Activated CD8-positive, alpha-beta memory T cell treated with anti-CD3 and anti-CD28 coated beads, Interleukin-2, amount 50 U/mL, for 4 hours (primary cell): ENCODE data around the gene LYPD5.
A peak's percentile ranks its signal among the peaks of the same experiment; 100 is the strongest.

Experiments
- DNase-seq: peaks from one replicate; pipeline ENCODE4 v3.0.0-alpha.2; 2020

LYPD5 gene

DNA sequence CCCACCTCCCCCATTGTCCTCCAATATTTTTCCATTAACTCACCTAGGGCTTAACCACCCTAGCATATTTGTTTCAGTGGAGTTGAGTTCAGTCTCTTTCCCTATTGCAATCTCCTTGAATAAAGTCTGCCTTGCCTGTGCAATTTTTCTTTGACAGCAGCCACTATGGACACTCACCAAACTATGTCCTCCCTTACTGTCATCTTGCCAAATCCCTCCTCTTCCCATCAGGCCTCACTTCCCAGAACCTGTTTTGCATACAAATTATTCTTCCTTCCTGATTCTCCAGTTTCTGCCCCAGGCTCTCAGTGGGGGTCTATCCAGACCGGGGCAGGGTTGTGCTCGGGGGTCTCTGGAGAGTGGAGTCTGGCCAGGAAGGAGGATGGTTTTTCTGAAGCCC, 2.2 kb upstream of the LYPD5 start:
- DNase-seq: no peak

DNA sequence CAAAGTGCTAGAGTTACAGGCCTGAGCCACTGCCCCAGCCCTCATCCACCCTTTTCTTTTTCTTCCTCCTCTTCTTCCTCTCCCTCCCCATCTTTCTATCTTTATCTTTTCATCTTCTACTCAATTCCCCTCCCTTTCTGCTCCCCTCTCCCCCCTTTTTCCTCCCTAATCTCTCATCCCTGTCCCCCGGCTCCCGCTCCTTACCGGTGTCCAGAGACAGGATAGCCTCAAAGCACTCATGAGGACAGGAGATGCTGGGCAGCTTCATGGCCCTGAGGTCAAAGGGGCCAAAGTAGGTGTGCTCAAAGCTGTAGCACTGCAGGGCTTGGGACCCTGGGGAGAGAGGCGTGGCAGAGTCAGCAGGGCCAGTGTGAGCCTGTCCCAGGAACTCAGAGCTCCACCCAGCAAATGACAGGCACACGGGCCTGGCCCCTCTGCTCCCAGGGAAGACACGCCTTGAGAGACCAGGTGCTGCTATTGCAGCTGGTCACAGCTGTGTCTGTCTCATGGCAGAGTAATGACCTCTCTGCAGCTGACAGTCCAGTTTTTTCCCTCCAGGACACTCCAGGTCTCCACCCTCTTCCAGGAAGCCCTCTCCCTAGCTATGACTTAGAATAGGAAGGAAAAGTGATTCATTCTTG, 2.6 kb downstream of the LYPD5 start:
- no peak for DNase-seq

DNA sequence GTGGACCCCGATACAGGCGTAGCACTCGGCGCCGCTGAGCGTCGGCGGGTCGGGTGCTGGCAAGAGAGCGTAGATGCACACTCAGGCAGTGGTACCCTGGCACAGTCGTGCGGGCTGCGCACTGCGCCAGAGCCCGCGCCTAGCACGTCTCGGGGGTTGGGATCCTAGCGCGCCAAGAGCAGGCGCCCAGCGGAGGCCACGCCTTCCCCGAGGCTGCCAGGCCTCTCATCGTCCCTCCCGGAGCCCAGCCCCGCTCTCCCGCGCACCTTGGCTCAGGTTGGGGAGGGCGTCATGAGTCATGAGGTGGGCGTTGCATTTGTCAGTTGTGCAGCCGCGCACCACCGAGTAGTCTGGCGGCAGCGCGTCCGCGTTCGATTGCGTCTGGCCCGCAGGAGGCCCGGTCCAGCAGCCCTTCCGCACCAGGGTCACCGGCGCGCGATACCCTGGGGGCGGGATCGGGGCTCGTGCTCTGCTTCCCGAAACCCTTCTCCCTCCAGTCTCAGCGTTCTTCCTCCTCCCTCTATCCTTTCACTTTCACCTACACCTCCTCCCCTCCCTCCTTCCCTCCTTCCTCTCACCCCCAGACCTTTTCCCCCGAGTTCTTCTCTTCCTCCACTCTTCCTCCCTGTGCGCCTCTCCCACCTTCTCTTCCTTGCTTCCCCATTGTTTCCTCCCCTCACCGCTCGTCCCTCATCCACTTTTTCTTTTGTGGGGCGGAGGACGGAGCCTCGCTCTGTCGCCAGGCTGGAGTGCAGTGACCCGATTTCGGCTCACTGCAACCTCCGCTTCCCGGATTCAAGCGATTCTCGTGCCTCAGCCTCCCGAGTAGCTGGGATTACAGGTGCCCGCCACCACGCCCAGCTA, 3.5 kb downstream of the LYPD5 start:
- DNase-seq: peak; percentile 81

DNA sequence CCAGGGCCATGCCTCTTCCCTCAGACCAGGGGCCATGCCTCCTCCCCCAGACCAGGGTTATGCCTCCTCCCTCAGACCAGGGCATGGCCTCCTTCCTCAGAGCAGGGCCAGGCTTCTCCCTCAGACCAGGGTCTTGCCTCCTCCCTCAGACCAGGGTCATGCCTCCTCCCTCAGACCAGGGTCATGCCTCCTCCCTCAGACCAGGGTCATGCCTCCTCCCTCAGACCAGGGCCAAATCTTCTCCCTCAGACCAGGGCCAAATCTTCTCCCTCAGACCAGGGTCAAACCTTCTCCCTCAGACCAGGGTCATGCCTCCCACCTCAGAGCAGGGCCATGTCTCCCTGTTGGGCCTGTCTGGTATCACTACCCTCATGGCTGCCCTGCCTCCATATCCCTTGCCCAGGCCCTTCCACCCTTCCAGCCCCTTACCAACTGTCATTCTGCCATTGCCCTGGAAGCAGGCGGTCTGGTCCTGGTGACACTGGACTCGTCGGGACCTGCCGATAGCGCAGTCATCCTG, 4.2 kb downstream of the LYPD5 start:
- DNase-seq: no peak

DNA sequence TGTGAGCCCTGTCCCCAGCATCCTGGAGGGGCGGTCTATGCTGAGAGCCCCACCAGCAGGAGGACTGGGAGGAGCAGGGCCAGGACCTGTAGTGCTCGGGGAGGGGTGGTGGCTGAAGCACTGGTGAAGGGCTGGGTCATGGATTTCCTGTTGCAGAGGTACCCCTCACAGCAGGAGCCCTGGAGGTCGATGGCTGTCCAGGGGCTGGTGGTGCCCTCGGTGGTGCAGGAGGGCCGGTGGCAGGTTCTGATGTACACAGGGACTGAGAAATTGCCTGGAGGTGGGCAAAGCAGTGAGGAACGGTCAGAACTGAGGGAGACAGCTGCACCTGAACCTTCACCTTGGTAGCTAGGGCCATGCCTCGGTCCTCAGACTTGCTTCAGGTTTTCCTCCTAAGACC, 4.7 kb downstream of the LYPD5 start:
- no peak for DNase-seq

DNA sequence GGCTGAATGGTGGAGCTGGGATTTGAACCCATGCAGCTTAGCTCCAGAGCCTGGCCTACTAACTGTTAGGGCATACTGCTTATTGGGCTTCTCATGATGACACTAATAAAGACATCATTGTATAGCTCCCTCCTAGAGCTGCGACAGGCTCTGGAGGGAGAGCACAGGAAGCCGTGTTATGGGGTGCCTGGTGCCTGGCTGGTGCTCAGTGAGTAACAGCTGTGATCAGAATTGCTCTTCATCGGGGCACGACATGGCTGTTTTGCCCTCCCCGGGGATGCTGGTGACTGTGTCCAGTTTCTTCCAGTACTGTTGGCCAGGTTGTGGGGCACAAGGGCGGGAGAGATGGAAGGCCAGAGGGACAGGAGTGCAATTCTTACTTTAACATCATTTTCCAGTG, 5.1 kb downstream of the LYPD5 start:
- DNase-seq: no peak

DNA sequence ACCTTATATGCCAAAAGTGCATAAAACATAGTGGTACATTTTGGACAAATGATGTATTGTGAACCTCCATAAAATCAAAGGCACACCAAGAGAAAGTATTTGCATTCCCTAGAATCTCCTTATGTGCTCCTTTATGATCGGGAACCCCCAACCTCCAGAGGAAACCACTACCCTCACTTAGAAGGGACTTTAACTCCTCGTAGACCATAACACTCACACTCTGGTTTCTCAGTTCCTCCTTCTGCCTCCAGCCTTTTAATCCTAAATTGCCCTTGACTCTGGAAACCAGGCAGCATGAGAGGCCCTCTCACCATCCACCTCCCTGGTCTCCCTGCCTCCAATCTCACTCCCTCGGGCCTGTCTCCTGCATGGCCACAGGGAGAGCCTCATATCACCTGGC, 11.7 kb downstream of the LYPD5 start:
- DNase-seq: no peak

DNA sequence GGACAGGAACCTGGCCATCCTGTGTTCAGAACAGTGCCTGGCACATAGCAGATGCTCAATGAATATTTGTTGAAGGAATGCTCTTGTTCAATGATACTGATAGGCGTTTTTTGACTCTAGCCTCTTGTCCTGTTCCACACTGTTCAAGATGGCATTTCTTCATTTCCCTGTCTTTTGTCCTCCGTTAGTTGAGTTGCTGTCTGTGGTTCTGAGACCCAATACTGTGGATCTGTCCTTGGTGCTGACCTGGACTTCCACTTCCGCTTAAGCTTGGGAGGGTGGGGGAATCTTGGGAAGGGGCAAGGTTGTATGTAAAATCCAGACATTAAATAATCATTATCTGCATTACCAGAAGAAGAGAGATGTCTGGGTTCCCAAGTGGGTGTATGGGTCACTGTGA, 13.2 kb downstream of the LYPD5 start:
- DNase-seq: no peak

DNA sequence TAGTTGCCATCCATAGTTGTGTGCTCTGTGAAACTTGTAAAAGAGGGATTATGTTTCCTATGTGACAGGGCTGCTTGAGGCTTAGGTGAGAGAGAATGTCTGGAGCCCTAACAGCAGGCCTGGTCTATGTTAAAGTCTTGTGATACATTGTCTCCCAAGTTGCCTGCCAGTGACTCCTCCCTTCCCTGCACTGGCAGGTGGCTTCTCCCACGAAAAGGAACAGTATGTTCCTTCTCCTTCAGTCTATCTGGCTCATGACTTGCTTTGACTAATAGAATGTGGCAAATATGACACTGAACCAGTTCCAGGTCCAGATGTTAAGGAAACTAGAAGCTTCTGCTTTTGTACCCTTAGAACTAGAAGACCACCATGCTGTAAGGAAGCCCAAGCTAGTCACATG, 15.6 kb downstream of the LYPD5 start:
- DNase-seq: no peak

DNA sequence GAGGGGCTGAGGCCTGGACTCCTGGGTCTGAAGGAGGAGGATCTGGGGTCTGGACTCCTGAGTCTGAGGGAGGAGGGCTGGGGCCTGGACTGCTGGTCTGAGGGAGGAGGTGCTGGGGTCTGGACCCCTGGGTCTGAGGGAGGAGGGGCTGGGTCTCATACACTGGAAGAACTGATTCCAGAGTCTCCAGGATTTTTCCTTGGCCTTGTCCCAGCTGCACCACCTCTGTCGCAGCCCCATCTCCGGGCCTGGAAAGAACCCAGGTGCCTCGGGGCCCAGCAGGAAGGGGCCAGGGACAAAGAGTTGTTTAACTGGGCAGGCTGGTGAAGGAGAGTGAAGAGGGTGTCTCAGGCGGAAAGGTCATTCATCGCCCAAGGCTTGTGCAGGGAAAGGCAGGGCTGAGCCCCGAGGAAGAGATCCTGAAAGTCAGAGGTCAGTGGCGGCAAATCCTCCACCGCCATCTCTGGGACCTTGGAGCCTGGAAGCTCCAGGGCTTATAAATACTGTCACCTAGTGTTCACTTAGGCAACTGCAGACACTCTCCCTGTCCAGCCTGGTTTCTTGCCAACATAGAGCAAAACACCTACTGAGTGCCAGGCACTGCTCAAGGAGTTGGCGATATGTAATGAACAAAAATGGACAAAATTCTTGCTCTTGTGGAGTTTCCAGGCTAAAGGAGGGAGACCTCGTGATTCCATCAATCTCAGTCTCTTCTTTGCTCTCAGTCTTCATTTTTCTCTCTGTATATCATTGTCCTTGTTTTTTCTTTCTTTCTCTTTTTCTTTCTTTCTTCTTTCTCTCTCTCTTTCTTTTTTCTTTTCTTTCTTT, 17.1 kb downstream of the LYPD5 start:
- peak; percentile 38 for DNase-seq

DNA sequence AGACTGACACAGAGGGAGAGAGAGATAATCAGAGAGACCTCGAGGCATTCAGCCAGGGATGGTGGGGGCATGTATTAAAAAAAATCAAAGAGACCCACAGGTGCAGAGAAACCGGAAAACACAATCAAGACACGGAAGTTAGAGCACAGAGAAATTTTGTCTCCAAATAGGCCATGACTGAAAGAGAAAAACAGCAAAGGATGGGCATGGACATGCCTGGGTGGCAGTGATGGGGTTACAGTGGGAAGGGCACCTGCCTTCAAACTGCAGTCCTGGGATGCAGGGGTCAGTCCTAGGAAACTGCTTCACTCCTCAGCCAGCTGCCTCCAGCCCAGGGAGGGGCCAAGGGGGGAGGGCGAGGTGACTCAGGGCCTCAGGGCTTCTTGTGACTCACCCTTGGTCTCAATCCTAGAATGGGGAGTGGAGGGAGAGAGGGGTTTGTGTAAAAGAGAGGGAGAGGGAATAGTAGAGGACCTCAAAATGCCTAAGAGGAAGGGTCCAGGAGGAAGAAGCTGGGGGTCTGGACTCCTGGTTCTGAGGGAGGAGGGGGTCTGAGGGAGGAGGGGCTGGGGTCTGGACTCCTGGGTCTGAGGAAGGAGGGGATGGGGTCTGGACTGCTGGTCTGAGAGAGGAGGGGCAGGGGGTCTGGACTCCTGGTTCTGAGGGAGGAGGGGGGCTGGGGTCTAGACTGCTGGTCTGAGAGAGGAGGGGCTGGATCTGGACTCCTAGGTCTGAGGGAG, 17.8 kb downstream of the LYPD5 start:
- DNase-seq: peak; percentile 62

DNA sequence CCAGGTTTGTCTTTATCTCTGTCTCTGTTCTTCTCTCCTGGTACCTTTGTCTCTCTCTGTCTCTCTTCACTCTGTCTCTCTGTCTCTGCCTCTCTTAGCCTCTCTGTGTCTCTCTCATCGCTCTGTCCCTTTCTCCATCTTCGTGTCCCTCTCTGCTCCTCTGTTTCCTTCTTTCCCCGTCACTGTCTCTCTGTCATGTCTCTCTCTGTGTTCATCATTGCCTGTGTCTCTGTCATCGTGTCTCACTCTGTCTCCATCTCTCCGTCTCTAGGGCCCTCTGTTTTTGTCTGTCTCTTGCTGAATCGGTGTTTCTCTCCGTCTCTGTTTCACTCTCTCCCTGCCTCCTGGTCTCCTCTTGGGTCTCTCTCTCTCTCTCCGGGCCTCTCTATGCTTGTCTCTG, 18.6 kb downstream of the LYPD5 start:
- DNase-seq: no peak

DNA sequence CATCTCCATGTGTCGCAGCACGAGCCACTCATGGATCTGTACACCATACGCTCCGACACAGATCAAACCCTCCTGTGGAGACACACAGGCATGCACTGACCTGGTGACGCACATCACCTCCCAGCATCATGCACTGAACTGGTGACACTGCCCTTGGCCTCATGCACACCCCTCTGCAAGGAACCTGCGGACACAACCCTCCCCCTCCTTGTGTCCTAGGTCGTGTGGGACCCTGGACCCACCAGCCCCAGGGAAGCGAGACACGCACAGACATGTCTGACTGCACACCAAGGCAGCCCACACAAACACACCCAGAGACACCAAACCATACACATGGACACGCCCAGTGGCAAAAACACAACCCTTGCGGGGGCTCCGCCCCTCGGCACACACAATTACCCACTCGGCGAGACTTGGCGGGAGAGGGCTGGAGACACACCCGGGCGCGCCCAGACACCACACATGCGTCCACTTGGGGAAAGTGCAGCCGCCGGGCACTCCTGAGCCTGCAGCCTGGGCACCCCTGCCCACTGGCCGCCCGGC, 19.5 kb downstream of the LYPD5 start:
- no peak for DNase-seq

DNA sequence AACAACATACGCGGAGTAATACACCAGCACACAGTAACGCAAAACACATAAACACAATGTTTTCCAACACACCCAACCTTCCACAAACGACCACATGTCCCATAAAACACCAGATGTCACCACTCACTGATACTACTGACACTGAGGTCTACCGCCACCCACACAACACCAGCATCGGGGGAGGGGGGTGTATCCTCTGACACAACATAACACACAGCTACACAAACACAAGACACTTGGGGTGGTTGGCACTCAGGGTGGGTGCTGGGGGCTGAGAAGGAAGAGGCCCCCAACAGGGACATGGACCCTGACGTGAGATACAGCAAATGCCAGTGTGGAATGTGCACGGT, 20.0 kb downstream of the LYPD5 start:
- no peak for DNase-seq

DNA sequence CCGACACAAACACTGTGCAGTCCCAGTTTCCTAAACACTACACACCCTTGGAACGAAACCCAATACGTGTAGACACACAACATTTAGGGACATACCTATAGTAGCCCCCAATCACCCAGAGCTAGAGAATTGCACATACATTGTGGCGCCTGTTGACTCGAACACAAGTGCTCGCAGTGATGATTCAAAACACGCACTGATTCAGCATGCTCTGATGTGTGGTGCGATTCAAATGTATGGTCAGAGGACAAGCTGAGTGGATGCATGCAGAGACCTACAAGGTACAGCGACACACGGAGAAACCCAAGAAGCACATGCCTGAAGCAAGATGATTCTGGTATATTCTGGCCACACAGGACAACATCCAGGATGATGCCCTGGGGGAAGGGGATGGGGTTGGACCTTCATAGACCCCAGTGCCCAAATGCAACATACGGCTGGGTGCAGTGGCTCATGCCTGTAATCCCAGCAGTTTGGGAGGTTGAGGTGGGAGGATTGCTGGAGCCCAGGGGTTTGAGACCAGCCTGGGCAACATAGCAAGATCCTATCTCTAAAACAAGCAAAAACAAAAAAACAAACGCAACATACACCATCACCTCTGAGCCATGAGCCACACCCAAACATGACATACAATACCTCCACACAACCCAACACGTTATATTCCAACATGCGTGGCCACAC, 20.5 kb downstream of the LYPD5 start:
- DNase-seq: no peak

DNA sequence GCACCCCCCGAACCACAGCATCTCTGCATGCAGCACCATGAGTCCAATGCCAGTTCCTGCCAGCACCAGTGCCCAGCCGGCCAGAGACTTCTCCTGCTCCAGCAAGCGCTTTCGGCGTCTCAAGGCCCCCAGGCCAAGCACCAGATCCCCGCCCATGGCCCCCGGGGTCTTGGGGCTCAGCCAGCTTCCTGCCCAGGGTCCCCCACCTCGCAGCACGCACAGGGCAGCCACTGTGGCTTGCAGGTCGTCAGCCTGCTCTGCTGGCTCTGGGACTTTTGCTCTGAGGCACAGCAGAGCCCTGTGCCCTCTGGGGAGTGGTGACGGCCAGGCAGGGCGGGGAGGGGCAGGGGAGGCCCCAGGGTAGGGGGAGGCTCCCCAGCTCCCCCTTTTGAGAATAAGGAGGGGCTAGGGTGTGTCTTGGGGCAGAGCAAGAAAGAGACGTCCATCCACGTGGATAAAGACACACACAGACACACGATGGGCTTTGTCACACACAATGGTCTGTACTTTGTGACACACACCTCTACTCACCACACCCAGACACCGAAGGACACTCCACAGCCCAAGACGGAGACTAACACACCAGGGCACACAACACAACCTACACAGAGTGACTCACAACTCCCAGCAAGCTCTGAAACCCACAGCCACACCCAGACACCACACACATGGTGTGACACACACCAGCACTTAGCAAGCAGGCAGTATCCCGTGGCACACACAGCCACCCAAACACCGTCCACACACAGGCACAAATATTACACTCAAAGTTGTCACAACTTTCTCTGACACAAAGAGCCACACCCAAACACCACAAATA, 21.3 kb downstream of the LYPD5 start, which contains the start of gene KCNN4:
Gene KCNN4, minus strand, starts transcription at position 268 of the 820 bp plus-strand sequence. Its CDS starts 112 bp downstream, at position 156.
- DNase-seq: peak; percentile 54

DNA sequence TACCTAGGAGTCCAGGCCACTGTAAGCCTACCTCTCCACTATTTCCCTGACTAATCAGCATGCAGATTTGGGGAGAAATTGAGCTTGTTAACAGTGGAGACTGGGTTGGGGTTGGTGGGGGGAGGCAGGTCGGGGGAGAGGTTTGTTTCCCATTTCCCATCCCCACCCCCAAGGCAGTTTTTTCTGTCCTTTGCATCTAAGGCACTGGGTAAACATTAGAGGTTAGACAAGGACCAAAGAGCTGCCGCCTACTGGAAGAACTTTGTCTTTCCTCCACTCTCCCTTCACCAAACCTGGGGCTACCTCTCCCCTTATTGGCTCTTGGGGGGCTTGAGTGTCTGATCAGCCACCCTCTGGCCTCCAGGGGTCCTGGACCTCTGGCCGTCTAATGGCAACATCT, 22.4 kb downstream of the LYPD5 start:
- DNase-seq: no peak

DNA sequence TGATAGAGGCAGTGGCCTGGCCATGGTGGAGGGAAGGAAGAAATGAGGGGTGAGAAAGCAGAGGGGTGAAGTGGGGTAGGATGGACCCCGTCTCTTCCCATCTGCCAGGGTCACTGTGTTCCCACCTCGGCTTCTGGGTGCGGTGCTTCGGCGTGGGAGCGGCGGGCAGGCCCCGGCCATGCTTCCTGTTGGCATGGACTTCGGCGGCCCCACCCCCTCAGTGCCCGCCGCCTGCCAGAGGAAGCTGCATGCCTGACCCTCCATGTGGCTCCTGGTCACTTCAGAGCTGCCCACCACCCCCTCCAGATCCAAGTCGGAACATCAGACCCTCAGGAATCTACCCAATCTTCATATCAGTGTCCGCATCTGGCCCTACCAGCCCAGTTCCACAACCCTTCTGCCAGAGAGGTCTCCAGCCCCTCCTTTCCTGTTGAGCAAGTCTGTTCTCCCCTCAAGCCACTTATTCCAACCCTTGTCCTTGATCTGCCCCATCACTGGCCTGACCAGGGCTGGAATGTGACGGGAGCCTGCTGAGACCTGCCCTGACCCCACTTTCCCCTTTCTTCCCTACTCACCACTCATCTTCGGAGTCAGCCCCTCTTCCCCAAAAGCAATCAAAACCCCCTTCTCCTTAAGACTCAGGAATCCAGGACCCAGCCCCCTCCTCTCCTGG, 23.0 kb downstream of the LYPD5 start:
- no peak for DNase-seq

DNA sequence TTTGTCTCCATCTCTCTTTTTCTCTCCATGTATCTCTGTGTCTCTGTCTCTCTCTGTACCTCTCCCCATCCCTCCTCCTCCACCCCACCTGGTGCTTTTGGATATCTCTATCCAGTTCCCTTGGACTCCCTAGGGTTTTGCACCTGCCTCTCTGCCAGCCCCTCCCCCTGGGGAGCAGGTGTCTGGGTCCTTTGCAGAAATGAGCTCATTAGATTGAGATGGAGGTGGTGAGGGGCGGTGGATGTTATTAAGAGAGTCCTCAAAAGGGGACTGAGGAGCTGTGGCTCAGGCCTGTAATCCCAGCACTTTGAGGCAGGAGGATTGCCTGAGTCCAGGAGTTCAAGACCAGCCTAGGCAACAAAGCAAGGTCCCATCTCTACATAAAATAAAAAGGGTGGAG, 23.6 kb downstream of the LYPD5 start:
- no peak for DNase-seq

DNA sequence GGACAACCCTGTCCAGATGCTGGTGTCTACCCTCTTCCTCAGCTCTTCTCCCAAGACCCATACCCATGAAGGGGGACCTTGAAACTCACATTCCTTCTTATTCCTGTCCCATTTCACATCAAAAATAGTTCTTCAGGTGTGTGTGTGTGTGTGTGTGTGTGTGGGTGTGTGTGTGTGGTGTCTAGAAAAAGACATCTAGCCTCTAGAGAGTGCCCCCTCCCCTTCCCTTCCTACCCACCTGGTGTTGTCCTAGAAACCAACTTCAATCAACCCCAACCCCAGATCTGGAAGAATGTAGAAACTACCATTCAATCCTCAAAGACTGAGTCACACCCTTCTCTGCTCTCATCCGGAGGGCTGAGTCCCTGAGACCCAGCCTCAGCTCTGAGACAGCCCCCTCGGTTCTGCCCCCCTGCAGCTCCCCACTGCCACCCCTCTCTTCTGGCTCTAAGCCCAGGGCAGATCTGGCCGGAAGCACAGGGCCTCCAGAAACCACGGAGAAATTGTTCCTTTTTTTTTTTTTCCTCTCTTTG, 25.0 kb downstream of the LYPD5 start:
- no peak for DNase-seq
